Uterus (tissue), 4 donors: ENCODE results near the gene CDC20B. TPM values are rescaled to one million over a fixed set of nuclear protein-coding genes. Genes with fewer than 3 reads are reported as not detected.

ENCODE experiments used
- DNase-seq, 2 donors: peaks; one replicate each; pipeline ENCODE4 v3.0.0-alpha.2; 2019 to 2020
- H3K27ac ChIP-seq, 2 donors: fragments of 200-600 bp; sonication (generic); 1 replicate in 1 of 2; 2 replicates in 1 of 2; pipeline ENCODE4 v1.5.1; 2016 to 2018
- H3K27me3 ChIP-seq, 2 donors: fragments of 200-600 bp; sonication (generic); one replicate each; pipeline ENCODE4 v1.5.1; 2018 to 2019; ENCODE audit warnings: control low read depth in 1 of 2
- H3K36me3 ChIP-seq, 2 donors: fragments of 200-600 bp; sonication (generic); one replicate each; pipeline ENCODE4 v1.5.1; 2019; ENCODE audit warnings: control low read depth in 1 of 2
- H3K4me1 ChIP-seq, 2 donors: fragments of 200-600 bp; sonication (generic); one replicate each; pipeline ENCODE4 v1.5.1; 2018 to 2019; ENCODE audit warnings: control low read depth in 1 of 2
- H3K4me3 ChIP-seq, 2 donors: fragments of 200-600 bp; sonication (generic); 1 replicate in 1 of 2; 2 replicates in 1 of 2; pipeline ENCODE4 v1.5.1; 2018 to 2019; ENCODE audit warnings: mild to moderate bottlenecking in 1 of 2
- H3K9me3 ChIP-seq, 2 donors: fragments of 200-600 bp; sonication (generic); one replicate each; pipeline ENCODE4 v1.5.1; 2019; ENCODE audit warnings: control low read depth in 1 of 2
- POLR2A ChIP-seq, 2 donors: fragments of 450-650 bp; IDR thresholded peaks; one replicate each; pipeline ENCODE4 v1.6.1; 2016; ENCODE audit warnings: antibody characterized with exemption in 2 of 2, mild to moderate bottlenecking in 1 of 2, moderate library complexity in 1 of 2
- intact Hi-C: fragments of 100-400 bp; cut with DNase I; formaldehyde crosslinking; loops from one replicate; pipeline ENCODE4 v1.15.1; 2023; ENCODE audit warnings: low total_unique reads
- total RNA-seq, 4 donors: library from RNA; depleted of rRNA in 3 of 4; stranded (reverse); fragments of >200 nt in 3 of 4; gene quantifications; one replicate each; pipeline versions ENCODE4 v1.1.0 to v1.2.4, GENCODE V29; 2014 to 2023
- TF ChIP-seq, protein P1 (sequence below), 4 experiments: fragments of 200-600 bp in 2 of 4; fragments of 450-650 bp in 2 of 4; sonication (generic) in 2 of 4; IDR thresholded peaks; one replicate each; pipeline ENCODE4 v1.5.1; 2016 to 2019; ENCODE audit warnings: antibody characterized with exemption in 4 of 4, mild to moderate bottlenecking in 2 of 4, moderate library complexity in 1 of 4
- donor health status: DM: yes; HTN: yes; CAD: no.

The CDC20B gene, protein sequence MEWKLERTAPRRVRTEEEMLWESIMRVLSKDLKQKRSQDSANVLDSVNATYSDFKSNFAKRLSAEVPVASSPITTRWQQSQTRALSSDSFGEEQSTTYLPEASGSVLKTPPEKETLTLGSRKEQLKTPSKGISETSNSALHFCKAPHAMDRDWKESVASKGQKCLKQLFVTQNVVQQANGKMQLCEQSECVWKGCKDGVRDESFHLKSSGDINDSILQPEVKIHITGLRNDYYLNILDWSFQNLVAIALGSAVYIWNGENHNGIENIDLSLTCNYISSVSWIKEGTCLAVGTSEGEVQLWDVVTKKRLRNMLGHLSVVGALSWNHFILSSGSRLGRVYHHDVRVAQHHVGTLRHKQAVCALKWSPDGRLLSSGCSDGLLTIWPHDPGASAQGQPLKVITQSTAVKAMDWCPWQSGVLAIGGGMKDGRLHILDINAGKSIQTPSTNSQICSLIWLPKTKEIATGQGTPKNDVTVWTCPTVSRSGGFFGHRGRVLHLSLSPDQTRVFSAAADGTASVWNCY
- under 1 TPM in 1 of 4 donors, not detected in 3; 0.35 TPM for total RNA-seq

DNA sequence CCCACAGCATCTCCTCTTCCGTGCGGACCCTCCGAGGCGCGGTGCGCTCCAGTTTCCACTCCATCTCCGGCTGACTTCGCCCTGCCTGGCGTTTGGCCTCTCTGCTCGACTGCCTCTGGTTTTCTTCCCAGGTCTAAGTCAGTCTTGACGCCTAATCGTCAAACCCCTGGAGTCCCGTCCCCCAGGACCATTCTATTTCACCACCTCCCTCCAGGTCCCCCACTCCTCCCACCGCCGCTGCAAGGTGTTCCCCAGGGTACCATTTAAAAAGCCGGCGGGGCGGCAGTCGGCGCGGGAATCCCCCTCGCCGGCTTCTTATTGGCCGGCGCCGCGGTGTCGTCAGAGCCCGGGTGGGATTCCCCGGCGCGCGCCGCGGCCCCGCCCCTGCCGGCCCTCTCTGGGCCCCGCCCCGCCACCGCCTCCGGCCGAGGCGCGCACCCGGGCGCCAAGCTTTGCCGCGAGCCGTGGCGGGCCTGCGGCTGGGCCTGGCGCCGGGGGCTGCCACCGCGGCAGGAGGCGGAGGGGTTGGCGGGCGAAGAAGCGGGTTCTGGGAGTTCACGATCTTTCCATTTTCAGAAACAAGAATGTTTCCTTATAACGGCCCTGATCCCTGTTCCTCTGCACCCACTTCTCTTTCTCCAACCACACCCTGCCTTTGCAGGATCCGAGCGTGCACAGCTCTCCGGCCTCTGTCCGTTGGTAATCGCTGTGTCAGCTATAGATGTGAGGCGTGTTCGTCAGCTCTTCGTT is at the start of gene CDC20B:
TSS of gene CDC20B (minus strand) at position 241 of the 750 bp plus-strand sequence. CDS start at position 64, 177 bp downstream.
- H3K36me3 ChIP-seq = no peaks in the 10 kb centered on the region
- TF ChIP-seq, protein P1, sequence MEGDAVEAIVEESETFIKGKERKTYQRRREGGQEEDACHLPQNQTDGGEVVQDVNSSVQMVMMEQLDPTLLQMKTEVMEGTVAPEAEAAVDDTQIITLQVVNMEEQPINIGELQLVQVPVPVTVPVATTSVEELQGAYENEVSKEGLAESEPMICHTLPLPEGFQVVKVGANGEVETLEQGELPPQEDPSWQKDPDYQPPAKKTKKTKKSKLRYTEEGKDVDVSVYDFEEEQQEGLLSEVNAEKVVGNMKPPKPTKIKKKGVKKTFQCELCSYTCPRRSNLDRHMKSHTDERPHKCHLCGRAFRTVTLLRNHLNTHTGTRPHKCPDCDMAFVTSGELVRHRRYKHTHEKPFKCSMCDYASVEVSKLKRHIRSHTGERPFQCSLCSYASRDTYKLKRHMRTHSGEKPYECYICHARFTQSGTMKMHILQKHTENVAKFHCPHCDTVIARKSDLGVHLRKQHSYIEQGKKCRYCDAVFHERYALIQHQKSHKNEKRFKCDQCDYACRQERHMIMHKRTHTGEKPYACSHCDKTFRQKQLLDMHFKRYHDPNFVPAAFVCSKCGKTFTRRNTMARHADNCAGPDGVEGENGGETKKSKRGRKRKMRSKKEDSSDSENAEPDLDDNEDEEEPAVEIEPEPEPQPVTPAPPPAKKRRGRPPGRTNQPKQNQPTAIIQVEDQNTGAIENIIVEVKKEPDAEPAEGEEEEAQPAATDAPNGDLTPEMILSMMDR (IDR thresholded peaks at IDR 0.05) = no peak
- TF ChIP-seq POLR2A (IDR thresholded peaks at IDR 0.05) = no peak
- intact Hi-C loops = loop anchor here (10.0 kb wide), 1 partner anchor 52 kb away; the partner anchor contains the start of gene MCIDAS
- peaks cover 31 to 43% of the 10 kb centered on the region in 2 donors for H3K27me3 ChIP-seq
- H3K4me1 ChIP-seq = peaks cover 0 to 8% of the 10 kb centered on the region in 2 donors
- H3K4me3 ChIP-seq = peak within 1 kb of the TSS; percentile 3 to 51
- H3K27ac ChIP-seq = no peak within 1 kb of the TSS
- no peaks in the 10 kb centered on the region for H3K9me3 ChIP-seq
- DNase-seq = peak; percentile 57 to 68

DNA sequence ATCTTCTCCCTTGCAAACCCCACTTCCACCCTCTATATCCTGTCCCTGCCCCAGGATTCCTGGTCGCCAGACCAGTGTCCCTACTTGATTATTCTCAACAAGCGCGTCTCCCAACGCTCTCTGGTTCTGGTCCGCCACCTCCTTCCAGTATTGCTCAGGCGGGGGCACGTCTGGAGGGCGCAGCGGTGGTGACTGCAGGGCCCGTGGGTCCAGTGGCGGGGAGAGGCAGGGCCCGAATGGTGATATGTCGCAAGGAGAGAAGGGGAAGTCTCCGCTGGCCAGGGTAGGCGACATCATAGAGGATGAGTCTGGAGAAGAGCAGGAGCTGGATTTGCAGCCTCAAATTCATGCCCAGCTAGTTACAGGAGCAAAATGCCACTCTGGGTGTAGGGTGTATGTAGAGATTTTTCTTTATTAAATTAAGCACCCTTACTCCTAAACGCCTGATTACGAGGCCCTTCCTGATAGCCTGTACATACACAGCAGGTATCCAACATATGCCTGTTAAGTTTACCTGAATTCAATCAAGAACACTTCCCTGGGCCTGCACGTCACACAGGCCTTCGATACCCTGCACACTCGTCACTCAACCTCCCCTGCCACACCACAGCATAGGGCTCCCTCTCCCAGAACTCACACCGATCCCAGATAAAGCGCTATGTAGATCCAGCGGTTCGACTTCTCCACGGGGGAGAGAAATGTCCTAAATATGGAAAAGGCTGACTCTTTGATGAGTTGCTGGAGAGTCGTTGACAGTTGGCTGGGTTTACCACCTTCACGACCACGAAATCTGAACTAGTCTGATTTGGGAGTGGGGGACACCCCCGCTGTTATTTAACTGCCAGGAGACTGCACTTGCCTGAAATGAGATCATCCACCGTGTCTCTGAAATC is 49.4 kb upstream of the CDC20B start:
- no peak for DNase-seq
- H3K27me3 ChIP-seq = peaks cover 26 to 78% of the 10 kb centered on the region in 2 donors

DNA sequence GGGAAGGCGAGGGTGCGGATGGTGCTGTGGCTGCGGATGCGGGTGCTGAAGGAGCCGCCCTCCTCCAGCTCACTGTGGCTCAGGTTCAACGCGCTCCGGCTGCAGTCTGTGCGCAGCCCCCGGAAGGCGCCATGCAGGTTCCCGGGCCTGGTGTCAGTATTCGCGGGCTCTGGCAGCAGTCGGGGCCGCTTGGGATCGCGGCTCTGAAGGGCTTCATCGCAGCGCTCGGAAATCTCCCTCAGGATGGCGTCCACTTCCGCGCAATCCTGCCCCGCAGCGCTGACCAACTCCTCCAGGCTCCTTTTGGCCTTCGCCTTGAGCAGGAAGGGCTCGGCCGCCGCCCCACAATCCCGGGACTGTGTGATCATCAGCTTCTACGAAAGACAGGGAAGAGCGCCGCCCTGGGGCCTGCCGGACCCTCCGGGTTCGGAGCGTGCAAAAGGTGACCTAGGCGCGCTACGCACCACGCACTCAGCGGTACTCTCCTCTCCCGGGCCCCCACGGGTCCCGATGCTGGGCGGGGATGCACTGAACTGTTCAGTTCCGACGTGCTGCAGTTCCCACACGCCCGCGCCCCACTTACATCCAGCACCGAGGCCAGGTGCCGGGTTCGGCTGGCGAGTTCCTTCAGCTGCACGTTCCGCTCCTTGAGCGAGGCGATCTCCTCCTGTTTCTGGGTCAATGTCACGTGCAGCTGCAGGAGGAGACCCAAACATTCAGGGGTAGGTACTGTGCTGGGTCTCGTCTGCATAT is 47.6 kb upstream of the CDC20B start:
- Histone ChIP-seq H3K4me3 (peak overlapping the region in 1 of 2 donors; percentile 1), H3K27ac (no peak overlapping the region)
- intact Hi-C loops = loop anchor here (10.0 kb wide), 1 partner anchor 46 kb away; the partner anchor contains the start of gene CDC20B

More for the DNA sequence above, 49.4 kb upstream of the CDC20B start:
- Histone ChIP-seq H3K36me3 (no peaks in the 10 kb centered on the region), H3K4me3 (no peak overlapping the region), H3K27ac (no peak overlapping the region), H3K4me1 (peaks cover 0 to 17% of the 10 kb centered on the region in 2 donors), H3K9me3 (no peaks in the 10 kb centered on the region)
- intact Hi-C loops = loop anchor here (10.0 kb wide), 1 partner anchor 48 kb away; the partner anchor contains the start of gene CDC20B
- TF ChIP-seq POLR2A (IDR thresholded peaks at IDR 0.05) = no peak
- TF ChIP-seq, protein P1 (IDR thresholded peaks at IDR 0.05) = no peak

More for the DNA sequence above, 47.6 kb upstream of the CDC20B start:
- no peak for DNase-seq
- Histone ChIP-seq H3K9me3 (no peaks in the 10 kb centered on the region), H3K36me3 (no peaks in the 10 kb centered on the region), H3K4me1 (peaks cover 0 to 5% of the 10 kb centered on the region in 2 donors), H3K27me3 (peaks cover 13 to 63% of the 10 kb centered on the region in 2 donors)
- TF ChIP-seq POLR2A (IDR thresholded peaks at IDR 0.05) = no peak
- TF ChIP-seq, protein P1 (IDR thresholded peaks at IDR 0.05) = no peak
